ENCODE results near the gene FOS.
A peak's percentile ranks its signal among the peaks of the same experiment; 100 is the strongest.
"Not testable (repeated sequence)": the region's sequence is repeated elsewhere in the genome, so short reads cannot be mapped to it uniquely, and the experiment has no call there.

Gene FOS

GRCh38 chr14:75278422-75279152 is at the start of gene FOS:
Gene FOS (plus strand): TSS chr14:75278828. CDS start chr14:75278983, 155 bp downstream.
- DNase-seq: peak; percentile 78

GRCh38 chr14:75229661-75230139 is 48.9 kb upstream of the FOS start:
- DNase-seq: no peak

- no peak for DNase-seq
Measured at GRCh38 chr14:75230140-75230792, 48.4 kb upstream of the FOS start.

GRCh38 chr14:75231320-75231719 is 47.3 kb upstream of the FOS start:
- no peak for DNase-seq

- no peak for DNase-seq
Measured at GRCh38 chr14:75232191-75232590, 46.4 kb upstream of the FOS start.

- DNase-seq: no peak
Measured at GRCh38 chr14:75232597-75232996, 46.0 kb upstream of the FOS start.

GRCh38 chr14:75234173-75235115 is 44.2 kb upstream of the FOS start:
- no peak for DNase-seq

GRCh38 chr14:75235198-75235597 is 43.4 kb upstream of the FOS start:
- DNase-seq: not testable (repeated sequence)

- no peak for DNase-seq
Measured at GRCh38 chr14:75236467-75236866, 42.2 kb upstream of the FOS start.

- no peak for DNase-seq
Measured at GRCh38 chr14:75236901-75237419, 41.7 kb upstream of the FOS start.

- DNase-seq: no peak
Measured at GRCh38 chr14:75238756-75239455, 39.7 kb upstream of the FOS start.

- DNase-seq: no peak
Measured at GRCh38 chr14:75240781-75241180, 37.8 kb upstream of the FOS start.

- DNase-seq: no peak
Measured at GRCh38 chr14:75242546-75243273, 35.9 kb upstream of the FOS start.

- DNase-seq: no peak
Measured at GRCh38 chr14:75244121-75244520, 34.5 kb upstream of the FOS start.

GRCh38 chr14:75246546-75247285 is 31.9 kb upstream of the FOS start:
- DNase-seq: no peak

GRCh38 chr14:75247286-75247922 is 31.2 kb upstream of the FOS start:
- peak; percentile 51 for DNase-seq

- no peak for DNase-seq
Measured at GRCh38 chr14:75247939-75248338, 30.7 kb upstream of the FOS start.

- DNase-seq: peak; percentile 51
Measured at GRCh38 chr14:75249251-75249957, 29.2 kb upstream of the FOS start.

- no peak for DNase-seq
Measured at GRCh38 chr14:75249958-75250336, 28.7 kb upstream of the FOS start.

- DNase-seq: no peak
Measured at GRCh38 chr14:75250800-75251199, 27.8 kb upstream of the FOS start.
